AG04450 (cell line): ENCODE measurements around the gene ZNF175. TPM values are rescaled to one million over a fixed set of nuclear protein-coding genes. Genes with fewer than 3 reads are reported as not detected.

Experiments
- CTCF ChIA-PET: fragments of 300-600, 350-600 bp; formaldehyde crosslinking; extraction: SDS; loops from one replicate; lab custom pipeline; 2022; ENCODE audit warnings: antibody characterized with exemption, inconsistent platforms; lab: Charles Lee
- POLR2A ChIA-PET: fragments of 350-600 bp; formaldehyde crosslinking; extraction: SDS; loops from one replicate; lab custom pipeline; 2021; ENCODE audit warnings: antibody characterized with exemption, inconsistent platforms; lab: Yijun Ruan, JAX
- DNase-seq: peaks from one replicate; pipeline ENCODE4 v3.0.0-alpha.2; 2011; ENCODE audit warnings: low read depth, low spot score
- H3K27ac ChIP-seq: one replicate; pipeline ENCODE4 v1.5.1; 2012; ENCODE audit warnings: low read depth, low read length, control low read depth
- H3K27me3 ChIP-seq: one replicate; pipeline ENCODE4 v1.6.0; 2012; ENCODE audit warnings: low read length; ENCODE audit not compliant: control insufficient read depth, insufficient read depth
- H3K4me3 ChIP-seq: 2 replicates; pipeline ENCODE4 v1.5.1; 2011; ENCODE audit warnings: mild to moderate bottlenecking, low read depth, low read length, control low read depth
- H3K9me3 ChIP-seq: 2 replicates; pipeline ENCODE4 v1.5.1; 2012; ENCODE audit warnings: low read length; ENCODE audit not compliant: control insufficient read depth, insufficient read depth
- polyA plus RNA-seq: library from polyadenylated mRNA; depleted of rRNA; stranded (reverse); fragments of >200 nt; gene quantifications from 2 replicates; pipeline ENCODE4 v1.2.3, GENCODE V29; 2011
- TF ChIP-seq, protein P1 (sequence below): IDR thresholded peaks from 2 replicates; pipeline ENCODE4 v1.5.1; 2011; ENCODE audit warnings: low read depth, low read length, control low read depth, inconsistent platforms

Gene ZNF175
- polyA plus RNA-seq, 1 experiment = 6.4 TPM

DNA sequence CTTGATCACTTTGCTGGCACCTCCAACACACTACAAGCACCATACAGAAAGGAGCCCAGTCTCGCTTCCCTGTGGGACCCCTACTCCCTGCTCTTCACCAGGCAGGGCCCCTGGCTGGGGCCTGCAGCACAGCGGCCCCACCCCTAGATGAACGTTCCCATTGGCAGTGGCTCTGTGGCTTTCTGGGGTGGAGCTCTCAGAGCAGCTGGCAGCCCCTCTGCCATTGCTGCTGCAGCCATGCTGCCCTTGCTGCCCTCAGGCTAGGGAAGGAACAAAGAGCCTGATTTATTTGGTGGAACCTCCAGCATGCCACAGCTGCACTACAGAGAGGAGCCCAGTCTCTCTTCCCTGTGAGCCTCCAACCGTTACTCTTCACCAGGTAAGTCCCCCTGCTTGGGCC, 45.4 kb upstream of the ZNF175 start:
- Histone ChIP-seq H3K9me3 (no peaks in the 10 kb centered on the region; the same call in 1 of the 2 replicates), H3K4me3 (no peak overlapping the region), H3K27ac (no peak overlapping the region), H3K27me3 (no peaks in the 10 kb centered on the region)
- CTCF ChIA-PET = interaction anchor here (2.0 kb wide), 1 partner anchor 11 kb away, joined by 6 read pairs; no protein-coding TSS in a partner anchor
- TF ChIP-seq, protein P1, sequence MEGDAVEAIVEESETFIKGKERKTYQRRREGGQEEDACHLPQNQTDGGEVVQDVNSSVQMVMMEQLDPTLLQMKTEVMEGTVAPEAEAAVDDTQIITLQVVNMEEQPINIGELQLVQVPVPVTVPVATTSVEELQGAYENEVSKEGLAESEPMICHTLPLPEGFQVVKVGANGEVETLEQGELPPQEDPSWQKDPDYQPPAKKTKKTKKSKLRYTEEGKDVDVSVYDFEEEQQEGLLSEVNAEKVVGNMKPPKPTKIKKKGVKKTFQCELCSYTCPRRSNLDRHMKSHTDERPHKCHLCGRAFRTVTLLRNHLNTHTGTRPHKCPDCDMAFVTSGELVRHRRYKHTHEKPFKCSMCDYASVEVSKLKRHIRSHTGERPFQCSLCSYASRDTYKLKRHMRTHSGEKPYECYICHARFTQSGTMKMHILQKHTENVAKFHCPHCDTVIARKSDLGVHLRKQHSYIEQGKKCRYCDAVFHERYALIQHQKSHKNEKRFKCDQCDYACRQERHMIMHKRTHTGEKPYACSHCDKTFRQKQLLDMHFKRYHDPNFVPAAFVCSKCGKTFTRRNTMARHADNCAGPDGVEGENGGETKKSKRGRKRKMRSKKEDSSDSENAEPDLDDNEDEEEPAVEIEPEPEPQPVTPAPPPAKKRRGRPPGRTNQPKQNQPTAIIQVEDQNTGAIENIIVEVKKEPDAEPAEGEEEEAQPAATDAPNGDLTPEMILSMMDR = no peak
- no peak for DNase-seq
- POLR2A ChIA-PET = no interaction called here

DNA sequence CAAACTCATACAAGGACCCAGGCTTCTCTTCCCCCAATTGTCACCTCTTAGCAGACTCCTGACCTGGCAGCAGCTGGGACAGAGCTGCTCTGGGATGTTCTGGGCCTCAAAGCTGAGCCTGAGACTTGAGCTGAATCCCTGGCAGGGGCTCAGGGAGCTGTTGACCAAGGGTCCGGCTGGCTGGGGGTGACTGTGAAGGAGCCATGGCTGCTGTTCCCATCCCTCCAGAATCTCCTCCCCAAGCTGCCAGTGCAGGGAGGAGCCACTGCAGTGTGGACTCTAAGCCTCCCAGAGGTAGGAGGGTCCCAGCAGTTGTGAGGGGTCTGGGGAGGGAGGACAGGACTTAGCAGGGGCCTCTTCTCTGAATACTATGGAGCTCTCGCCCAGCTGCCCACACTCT, 41.8 kb upstream of the ZNF175 start:
- TF ChIP-seq, protein P1 = no peak
- H3K27me3 ChIP-seq = no peaks in the 10 kb centered on the region
- POLR2A ChIA-PET = no interaction called here
- CTCF ChIA-PET = no interaction called here
- H3K27ac ChIP-seq = no peak overlapping the region
- no peak overlapping the region for H3K4me3 ChIP-seq
- no peak for DNase-seq
- H3K9me3 ChIP-seq = no peaks in the 10 kb centered on the region; the same call in 1 of the 2 replicates

DNA sequence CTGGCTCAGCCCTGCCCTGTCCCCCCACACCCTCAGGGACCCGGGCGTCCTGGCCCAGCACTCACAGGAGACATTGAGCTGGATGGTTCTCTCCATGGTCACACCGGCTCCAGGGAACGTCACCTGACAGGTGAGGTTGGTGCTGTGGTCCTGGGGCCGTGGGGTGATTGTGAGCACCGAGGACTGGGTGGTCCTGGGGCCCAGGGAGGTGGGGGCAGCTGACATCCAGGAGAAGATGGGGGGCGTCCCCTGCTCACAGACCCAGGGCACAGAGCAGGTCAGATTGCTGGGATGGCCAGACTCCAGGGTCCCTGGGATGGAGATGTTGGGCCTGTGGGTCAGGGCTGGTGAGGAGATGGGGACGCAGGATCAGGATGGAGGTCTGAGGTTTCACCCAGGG, 40.5 kb upstream of the ZNF175 start:
- H3K4me3 ChIP-seq = no peak overlapping the region
- H3K27me3 ChIP-seq = no peaks in the 10 kb centered on the region
- DNase-seq = no peak
- no peaks in the 10 kb centered on the region; the same call in 1 of the 2 replicates for H3K9me3 ChIP-seq
- POLR2A ChIA-PET = no interaction called here
- H3K27ac ChIP-seq = no peak overlapping the region
- TF ChIP-seq, protein P1 = no peak
- CTCF ChIA-PET = no interaction called here

DNA sequence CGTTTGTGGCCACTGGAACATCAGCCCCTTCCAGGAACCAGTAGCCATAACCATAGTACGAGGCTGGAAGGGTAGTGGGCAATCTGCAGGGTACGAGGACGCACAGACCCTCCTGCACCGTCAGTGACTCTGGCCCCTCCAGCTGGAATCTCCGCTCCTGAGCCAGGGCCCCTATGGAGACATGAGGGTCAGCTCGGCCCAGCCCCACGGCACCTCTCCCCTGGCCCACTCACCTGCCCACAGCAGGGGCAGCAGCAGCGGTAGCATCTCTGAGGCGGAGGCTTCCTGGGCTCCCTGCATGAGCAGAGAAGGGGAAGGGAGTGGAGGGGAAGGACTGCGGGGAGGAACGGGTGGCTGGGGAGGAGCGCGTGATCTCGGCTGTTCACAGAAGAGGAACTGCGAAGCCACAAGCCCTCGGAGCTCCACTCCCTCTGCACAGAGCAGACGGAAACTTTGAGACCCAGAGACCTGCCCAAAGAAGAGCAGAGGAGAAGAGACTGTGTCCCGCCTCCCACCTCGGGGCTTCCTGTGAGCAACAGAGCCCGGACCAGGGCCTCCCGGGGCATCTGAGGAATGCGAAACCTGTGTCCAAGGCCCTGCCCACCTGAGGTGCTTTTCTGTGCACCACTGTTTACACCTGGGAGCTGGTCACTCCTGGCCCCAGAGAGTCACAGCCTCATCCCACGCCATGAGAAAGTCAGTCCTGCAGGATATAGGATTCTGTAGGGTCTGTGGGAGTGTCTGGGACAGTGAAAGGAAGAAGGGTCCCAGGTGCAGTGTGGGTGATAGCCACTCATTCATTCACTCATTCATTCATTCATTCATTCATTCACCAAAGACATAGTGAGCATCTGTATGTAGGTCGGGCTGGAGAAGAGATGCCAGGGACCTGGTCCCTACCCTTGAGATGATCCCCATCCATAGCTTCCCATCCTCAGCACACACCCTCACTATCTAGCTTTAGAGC, 39.5 kb upstream of the ZNF175 start, which contains the start of gene SIGLEC6:
TSS of gene SIGLEC6 (minus strand) at position 322 of the 967 bp plus-strand sequence. CDS start at position 300, 22 bp downstream.
- no peak for DNase-seq
- Histone ChIP-seq H3K4me3 (no peak within 1 kb of the TSS), H3K27me3 (no peaks in the 10 kb centered on the region), H3K9me3 (no peaks in the 10 kb centered on the region; the same call in 1 of the 2 replicates), H3K27ac (no peak within 1 kb of the TSS)
- POLR2A ChIA-PET = no interaction called here
- CTCF ChIA-PET = no interaction called here
- TF ChIP-seq, protein P1 = no peak

DNA sequence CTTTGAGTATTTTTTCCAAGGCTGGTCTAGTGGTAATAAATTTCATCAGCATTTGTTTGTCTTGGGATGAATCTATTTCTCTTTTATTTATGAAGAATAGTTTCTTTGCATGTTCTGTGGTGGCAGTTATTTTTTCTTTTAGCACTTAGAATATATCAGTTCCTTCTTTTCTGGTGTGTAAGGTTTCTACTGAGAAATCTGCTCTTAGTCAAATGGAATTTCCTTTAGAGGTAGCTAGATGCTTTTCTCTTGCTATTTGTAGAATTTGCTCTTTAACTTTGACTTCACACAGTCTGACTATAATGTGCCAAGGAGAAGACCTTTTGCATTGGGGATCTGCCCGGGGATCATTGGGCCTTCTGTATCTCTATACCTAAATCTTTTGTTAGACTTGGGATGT, 35.5 kb upstream of the ZNF175 start:
- DNase-seq = no peak
- no peak overlapping the region for H3K27ac ChIP-seq
- no peaks in the 10 kb centered on the region for H3K27me3 ChIP-seq
- H3K4me3 ChIP-seq = no peak overlapping the region
- ChIA-PET POLR2A (no interaction called here), CTCF (interaction anchor here (0.6 to 1.5 kb wide), 3 partner anchors 20 to 113 kb away, joined by 3 to 4 read pairs (median 4); no protein-coding TSS in a partner anchor)
- no peaks in the 10 kb centered on the region; the same call in 1 of the 2 replicates for H3K9me3 ChIP-seq
- TF ChIP-seq, protein P1 = no peak
